Activated naive CD4-positive, alpha-beta T cell treated with Interleukin-2 at 50 U/mL for 16 hours (primary cell): ENCODE data around the gene SMIM12.

ENCODE experiments used
- DNase-seq: peaks from one replicate; pipeline ENCODE4 v3.0.0-alpha.2; 2020

SMIM12 gene

GRCh38 chr1:34871443-34872132, 12.0 kb upstream of the SMIM12 start:
- no peak for DNase-seq

GRCh38 chr1:34870395-34870794, 10.8 kb upstream of the SMIM12 start:
- no peak for DNase-seq

GRCh38 chr1:34869760-34870159, 10.2 kb upstream of the SMIM12 start:
- no peak for DNase-seq

GRCh38 chr1:34868230-34869049, 8.9 kb upstream of the SMIM12 start:
- DNase-seq: no peak

- DNase-seq: no peak
These were observed 7.9 kb upstream of the SMIM12 start for GRCh38 chr1:34867415-34867814.

- no peak for DNase-seq
These were observed 7.2 kb upstream of the SMIM12 start for GRCh38 chr1:34866762-34867109.

- peak; percentile 95 for DNase-seq
These were observed 6.6 kb upstream of the SMIM12 start for GRCh38 chr1:34865981-34866761.

GRCh38 chr1:34865573-34865972, 6.0 kb upstream of the SMIM12 start:
- DNase-seq: no peak

GRCh38 chr1:34864759-34865158, 5.2 kb upstream of the SMIM12 start:
- DNase-seq: no peak

- no peak for DNase-seq
These were observed 4.0 kb upstream of the SMIM12 start for GRCh38 chr1:34863501-34863900.

GRCh38 chr1:34858901-34859445, 576 bp downstream of the SMIM12 start:
- peak; percentile 52 for DNase-seq

GRCh38 chr1:34856697-34857096, 2.9 kb downstream of the SMIM12 start:
- no peak for DNase-seq

GRCh38 chr1:34852677-34853217, 6.8 kb downstream of the SMIM12 start:
- peak; percentile 91 for DNase-seq

GRCh38 chr1:34851431-34852105, 8.0 kb downstream of the SMIM12 start:
- DNase-seq: no peak

GRCh38 chr1:34850382-34850781, 9.2 kb downstream of the SMIM12 start:
- no peak for DNase-seq

GRCh38 chr1:34847094-34847493, 12.5 kb downstream of the SMIM12 start:
- DNase-seq: no peak

- DNase-seq: no peak
These were observed 13.3 kb downstream of the SMIM12 start for GRCh38 chr1:34846265-34846664.

GRCh38 chr1:34845131-34845901, 14.2 kb downstream of the SMIM12 start:
- no peak for DNase-seq

- no peak for DNase-seq
These were observed 15.3 kb downstream of the SMIM12 start for GRCh38 chr1:34844252-34844634.

- no peak for DNase-seq
These were observed 15.9 kb downstream of the SMIM12 start for GRCh38 chr1:34843392-34844251.

GRCh38 chr1:34842952-34843371, 16.6 kb downstream of the SMIM12 start:
- no peak for DNase-seq
